GM18502 (cell line): ENCODE results near the gene COG8.

Experiments used
- ATAC-seq: cut with Tn5 transposase; IDR thresholded peaks from one replicate; pipeline ENCODE4 v1.9.1; 2021; ENCODE audit warnings: mild to moderate bottlenecking; ENCODE audit not compliant: unreplicated experiment, poor library complexity

COG8 gene

DNA sequence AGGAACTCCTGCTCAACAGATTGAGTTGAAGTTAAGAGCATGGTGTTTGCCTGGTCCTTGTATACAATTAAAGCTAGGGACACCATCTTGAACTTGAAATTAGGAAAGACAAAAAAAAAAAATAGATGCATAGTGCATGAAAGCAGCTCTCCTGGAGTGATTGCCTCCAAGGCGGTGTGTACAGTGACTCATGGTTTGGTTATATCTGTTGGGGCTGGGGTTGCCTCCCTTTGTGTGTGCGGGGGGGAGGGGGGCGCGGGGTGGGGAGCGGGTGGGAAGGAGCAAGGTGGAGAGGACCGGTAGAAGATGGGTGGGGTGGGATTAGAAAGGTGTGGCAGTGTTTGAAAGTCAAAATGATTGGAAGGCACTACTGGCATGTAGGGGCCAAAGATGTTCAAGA is 8.9 kb upstream of the COG8 start:
- ATAC-seq, result no peak

DNA sequence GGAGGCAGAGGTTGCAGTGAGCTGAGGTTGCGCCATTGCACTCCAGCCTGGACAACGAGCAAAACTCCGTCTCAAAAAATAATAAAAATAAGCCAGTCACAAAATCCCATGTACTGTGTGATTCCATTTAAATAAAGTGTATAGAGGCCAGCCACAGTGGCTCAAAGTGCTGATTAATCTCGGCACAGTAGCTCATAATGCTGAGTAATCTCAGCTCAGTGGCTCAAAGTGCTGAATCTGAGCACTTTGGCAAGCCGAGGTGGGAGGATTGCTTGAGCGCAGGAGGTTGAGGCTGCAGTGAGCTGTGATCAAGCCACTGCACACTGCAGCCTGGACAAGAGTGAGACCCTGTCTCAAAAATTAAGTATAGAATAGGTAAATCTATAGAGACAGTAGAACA is 7.3 kb upstream of the COG8 start:
- ATAC-seq, result no peak

DNA sequence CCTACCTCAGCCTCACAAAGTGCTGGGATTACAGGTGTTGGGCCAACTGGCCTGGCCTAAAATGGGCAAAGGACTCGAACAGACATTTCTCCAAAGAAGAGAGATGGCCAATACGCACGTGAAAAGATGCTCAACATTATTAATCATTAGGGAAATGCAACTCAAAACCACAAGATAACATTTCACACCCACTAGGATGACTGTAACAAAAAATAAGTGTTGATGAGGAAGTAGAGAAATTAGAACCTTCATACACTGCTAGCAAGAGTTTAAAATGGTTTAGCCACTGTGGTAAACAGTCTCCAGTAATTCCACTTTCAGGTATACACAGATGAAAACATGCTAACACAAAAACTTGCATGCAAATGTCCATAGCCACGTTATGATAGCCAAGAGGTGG is 6.6 kb upstream of the COG8 start:
- no peak for ATAC-seq

DNA sequence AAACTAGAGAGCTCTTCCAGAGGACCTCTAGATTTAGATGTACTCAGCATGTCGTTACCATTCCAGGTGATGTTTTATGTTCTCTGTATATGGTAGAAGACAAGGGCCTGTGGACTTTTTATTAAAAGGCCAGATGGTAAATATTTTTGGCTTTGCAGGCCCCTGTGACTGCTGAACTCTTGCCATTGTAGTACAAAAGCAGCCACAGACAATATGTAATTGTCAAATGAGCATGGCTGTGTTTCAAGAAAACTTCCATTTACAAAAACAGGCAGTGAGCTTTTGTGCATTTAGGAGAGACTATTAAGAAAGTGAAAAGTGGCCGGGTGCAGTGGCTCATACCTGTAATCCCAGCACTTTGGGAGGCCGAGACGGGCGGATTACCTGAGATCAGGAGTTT is 4.8 kb upstream of the COG8 start:
- no peak for ATAC-seq

DNA sequence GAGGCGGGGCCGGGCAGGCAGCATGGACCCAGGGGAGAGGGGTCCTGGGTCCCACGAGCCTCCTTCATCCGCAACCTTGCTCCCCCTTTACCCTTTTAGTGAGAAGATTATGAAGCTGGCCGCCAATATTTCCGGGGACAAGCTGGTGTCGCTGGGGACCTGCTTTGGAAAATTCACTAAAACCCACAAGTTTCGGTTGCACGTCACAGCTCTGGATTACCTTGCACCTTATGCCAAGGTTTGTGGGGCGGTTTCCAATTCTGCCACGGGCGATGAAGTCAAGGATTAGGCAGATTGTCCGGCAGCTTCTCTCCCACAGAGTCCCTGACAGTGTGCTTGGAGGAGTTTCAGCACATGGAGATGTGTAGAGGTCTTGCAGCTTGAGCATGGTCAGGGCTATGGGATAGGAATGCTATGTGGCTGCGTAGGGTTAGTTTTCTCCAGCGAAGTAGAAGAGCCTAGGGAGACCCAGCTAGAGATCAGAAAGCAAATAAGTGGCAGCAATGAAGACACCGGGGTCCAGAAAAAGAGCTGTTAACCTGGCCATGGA is 806 bp upstream of the COG8 start:
- ATAC-seq, result no peak

- no peak for ATAC-seq
Observed at GRCh38 chr16:69338557-69339288, 641 bp downstream of the COG8 start.

GRCh38 chr16:69334696-69335095 is 4.7 kb downstream of the COG8 start:
- no peak for ATAC-seq

DNA sequence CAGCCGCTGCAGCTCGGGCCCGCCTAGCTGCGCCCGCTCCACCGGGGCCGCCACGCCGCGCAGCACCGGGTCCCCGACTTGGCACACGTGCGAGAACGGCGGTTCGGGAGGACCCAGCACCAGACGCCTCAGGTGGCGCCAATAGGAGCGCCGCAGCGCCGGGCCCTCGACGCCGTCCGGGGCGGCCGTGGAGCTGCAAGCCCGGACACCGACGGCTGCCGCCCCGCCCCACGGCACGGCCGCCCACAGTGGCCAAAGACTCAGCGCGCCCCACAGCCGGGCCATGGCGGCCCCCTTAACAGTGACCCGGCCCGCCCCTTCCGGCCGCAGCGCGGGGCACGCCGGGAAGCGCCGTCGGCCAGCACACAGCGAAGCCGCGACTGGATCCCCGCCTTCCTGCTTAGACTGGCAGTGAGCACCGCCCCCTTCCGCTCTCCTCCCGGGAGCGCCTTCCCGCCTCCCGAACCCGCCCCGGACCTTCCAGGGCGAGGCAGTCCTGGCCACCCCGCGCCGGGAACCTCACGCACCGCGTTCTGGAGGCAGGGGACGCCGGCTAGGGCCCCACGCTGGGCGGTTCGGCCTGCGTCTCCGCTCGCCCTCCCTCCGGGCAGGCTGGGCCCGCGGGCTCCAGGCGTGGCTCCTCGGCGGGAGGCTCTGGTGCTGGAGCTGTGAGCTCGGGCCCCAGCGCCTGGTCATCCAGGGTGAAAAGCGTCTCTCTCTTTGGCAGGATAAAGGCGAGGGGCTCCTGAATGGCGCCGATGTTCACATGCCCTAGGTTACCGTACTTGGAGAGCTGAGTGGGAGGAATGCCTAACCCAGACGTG is 8.9 kb downstream of the COG8 start, which contains the start of gene PDF:
TSS of gene PDF (minus strand) at position 303 of the 824 bp plus-strand sequence. CDS start at position 285, 18 bp downstream.
- ATAC-seq, result peak; percentile 95

GRCh38 chr16:69329369-69330285 is 9.7 kb downstream of the COG8 start:
- peak; percentile 36 for ATAC-seq

DNA sequence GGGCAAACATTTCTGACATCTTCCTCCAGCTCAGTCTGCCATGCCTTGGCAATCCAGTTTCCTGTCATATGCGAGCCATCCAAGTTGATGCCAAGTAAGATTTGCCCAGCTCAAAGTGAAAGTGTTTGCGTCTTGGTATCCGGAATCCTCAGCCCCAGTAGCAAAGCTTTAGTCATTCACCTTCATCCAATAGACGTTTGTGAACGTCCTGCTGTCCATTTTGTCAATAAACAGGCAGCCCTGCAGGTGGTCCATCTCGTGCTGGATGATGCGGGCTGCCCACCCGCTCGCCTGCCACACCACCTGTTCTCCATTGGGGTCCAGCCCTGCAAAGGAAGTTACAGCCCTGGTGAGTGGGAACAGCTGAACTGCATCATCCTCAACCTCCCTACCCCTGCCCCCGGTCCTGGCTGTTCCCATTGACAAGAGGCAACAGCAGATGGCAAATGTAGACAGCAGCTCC is 10.5 kb downstream of the COG8 start:
- no peak for ATAC-seq

DNA sequence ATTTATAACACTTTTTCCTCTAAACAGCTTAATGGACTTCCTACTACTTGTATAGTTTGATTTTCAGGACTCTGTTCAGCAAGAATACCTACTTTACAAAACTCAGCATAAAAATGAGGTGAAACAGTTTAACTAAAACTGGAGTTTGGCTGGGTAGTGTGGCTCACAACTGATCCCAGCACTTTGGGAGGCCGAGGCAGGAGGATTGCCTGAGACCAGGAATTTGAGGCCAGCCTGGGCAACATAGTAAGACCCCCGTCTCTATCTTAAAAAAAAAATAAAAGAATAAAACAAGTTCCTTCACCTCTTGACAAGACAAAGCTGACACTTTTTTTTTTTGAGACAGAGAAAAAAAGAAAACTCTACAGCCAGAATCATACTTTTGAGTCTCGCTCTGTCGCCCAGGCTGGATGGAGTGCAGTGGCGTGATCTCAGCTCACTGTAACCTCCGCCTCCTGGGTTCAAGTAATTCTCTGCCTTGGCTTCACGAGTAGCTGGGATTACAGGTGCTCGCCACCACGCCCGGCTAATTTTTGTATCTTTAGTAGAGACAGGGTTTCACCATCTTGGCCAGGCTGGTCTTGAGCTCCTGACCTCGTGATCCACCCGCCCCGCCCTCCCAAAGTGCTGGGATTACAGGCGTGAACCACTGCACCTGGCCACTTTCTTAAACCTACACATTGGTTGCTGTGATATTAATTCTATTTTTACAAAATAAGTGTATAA is 11.6 kb downstream of the COG8 start:
- no peak for ATAC-seq

DNA sequence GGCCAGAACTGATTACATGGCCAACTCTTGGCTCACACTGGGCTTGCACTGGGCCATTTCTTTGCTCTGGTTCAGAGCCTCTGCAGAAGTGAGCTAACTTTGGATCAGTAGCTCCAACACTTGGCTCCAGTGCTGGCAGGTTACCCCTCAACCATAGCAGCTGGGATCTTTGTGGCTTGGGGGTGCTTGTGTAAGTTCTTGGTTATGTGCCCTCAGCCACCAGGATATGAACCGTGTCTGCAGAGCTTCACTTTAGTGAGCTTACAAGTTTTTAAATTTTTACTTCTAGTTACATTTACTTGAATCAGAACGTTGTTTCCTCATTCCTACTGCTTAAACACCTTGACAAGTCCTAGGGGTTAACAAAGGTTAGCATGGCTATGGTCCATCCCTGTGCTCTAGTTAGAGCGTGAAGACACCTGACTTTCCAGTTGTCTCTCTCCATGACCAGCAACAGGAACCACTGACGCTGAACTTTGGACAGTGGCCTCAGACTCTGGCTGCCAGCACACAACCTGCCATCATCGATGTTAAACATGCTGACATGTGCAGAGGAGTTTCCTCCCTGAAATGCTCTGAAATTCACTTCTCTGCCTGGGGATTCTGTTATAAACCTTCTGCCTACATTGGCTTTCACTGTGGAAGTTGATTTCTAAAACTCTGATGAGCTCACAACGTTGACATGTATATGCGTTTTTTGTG is 13.0 kb downstream of the COG8 start:
- ATAC-seq, result no peak

DNA sequence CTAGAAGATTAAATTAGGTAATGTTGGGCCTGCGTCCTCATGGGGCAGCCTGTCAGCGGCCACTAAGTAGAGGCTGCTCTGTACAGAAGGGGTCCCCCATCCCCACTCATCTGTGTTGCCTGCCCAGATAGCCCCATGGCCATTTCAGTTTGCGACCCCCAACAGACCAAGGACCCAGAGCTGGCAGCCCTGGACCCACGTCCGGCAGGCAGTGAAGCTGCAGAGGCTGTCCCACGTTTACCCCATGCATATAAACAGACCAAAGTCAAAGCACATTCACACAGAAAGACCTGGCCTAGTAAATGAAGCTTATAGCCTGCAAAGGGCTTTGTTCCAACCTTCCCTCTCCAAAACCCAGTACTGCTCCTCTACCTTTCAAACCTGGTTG is 13.6 kb downstream of the COG8 start:
- no peak for ATAC-seq

DNA sequence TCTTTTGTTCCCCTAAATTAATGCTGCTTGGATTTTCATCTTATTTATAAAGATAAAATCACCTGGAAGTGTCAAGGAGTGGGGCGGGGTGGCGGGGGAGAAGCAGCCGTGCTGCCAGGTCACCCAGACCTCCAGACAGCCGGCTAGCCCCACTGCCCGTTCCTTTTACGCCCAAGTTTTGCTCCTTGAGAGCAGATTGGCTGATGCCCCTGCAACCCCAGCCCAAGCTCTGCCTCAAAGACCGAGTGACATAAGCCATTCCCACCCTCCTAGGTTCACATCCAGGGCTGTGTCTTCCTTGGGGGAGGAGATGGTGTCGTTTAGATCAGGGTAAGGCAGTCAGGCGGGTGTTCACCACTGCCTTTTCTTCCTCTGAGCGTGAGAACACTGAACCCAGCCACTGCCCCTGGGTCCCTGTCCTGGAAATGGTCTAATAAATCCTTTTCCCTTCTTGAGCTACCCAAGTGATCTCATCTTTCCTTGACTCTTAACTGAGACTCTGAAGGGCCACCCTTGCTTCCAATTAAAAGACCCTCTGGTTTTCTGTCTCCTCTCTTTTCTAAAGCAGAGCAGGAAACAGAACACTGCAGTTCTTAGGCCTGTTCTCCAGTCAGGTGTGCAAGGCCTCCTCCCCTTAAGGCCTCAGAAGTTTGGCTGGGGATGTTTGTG is 14.6 kb downstream of the COG8 start:
- no peak for ATAC-seq

- no peak for ATAC-seq
Observed at GRCh38 chr16:69324013-69324531, 15.3 kb downstream of the COG8 start.

DNA sequence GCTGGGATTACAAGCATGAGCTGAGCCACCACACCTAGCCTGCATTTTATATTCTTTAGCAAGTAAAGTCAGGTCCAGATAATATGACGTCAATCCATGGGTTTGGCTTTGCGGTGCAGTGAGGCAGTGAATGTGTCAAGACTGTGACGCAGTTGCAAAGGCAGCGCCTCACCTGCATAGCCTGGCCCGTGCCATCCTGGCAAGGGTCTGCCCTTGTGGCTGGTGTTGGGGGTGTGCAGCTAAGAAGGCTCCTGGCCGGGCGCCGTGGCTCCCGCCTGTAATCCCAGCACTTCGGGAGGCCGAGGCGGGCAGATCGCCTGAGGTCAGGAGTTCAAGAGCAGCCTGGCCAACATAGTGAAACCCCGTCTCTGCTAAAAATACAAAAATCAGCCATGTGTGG is 15.9 kb downstream of the COG8 start:
- no peak for ATAC-seq

- ATAC-seq, result no peak
Observed at GRCh38 chr16:69322343-69322742, 17.0 kb downstream of the COG8 start.

DNA sequence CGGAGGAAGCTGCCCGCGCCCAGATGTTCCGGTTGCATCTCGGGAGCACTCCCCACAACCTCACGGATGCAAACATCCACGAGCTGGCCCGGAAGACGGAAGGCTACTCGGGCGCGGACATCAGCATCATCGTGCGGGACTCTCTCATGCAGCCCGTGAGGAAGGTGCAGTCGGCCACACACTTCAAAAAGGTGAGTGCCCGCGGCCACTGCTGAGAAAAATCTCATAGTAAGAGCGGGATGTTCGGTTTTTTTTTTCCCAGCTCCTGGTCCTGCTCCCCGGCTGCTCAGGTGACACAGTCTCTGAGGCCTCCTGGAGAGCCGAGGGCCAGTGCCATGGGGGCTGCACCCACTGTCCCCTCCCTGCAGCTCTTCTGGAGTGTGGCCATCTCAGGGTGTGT is 18.3 kb downstream of the COG8 start:
- no peak for ATAC-seq
